HG03060 (cell line): ENCODE data around the gene ITGB3.

Experiments used
- ATAC-seq: cut with Tn5 transposase; IDR thresholded peaks from one replicate; pipeline ENCODE4 v1.9.1; 2021; ENCODE audit warnings: low read depth, moderate number of reproducible peaks; ENCODE audit not compliant: unreplicated experiment

Gene ITGB3

DNA sequence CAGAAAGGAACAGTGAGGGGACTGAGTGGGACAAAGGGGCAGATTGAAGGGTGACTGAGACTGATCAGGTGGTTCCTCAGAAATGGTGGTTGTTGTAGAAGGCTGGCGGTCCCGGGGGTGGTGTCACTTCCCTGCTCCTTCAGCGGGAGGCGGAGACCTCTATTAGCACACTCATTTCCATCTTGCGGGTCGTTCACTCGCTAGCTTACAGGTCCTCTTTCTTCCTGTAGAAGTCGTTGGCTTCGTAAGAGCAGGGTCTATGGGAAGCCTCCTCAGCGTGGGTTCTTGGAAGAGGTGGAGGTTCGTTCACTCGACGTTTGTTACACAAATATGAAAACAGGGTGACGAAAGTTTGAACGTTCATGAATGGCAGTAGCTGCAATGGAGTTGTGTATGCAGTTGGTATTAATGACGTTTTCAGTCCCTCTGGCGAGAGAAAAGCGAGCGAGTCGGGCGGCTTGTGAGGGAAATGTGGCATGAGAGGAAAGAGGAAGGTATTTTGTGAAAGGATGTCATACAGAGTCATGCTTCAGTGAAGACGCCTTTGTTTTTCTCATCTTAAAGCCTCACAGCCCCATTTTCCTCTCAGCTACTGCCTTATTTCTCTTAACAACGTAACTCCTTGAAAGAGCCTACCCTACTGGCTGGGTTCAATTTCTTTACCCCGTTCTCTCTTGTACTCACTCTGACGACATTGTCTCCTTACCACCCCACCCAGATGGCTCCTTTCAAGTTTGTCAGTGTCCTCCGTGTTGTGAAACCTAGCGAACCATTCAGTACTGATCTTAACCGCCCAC, 70.8 kb downstream of the ITGB3 start:
- ATAC-seq: no peak

- ATAC-seq: no peak
These were observed 71.5 kb downstream of the ITGB3 start for GRCh38 chr17:47325176-47325575.

DNA sequence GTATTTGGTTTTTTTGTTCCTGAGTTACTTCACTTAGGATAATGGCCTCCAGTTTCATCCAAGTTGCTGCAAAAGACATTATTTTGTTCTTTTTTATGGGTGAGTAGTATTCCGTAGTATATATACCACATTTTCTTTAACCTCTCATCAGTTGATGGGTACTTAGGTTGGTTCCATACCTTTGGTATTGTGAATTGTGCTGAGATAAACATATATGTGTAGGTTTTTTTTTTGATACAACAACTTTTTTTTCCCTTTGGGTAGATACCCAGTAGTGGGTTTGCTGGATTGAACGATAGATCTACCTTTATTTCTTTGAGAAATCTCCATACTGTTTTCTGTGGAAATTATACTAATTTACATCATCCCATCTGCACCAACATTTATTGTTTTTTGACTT, 76.9 kb downstream of the ITGB3 start:
- ATAC-seq: no peak

- ATAC-seq: no peak
These were observed 78.7 kb downstream of the ITGB3 start for GRCh38 chr17:47332287-47332686.

DNA sequence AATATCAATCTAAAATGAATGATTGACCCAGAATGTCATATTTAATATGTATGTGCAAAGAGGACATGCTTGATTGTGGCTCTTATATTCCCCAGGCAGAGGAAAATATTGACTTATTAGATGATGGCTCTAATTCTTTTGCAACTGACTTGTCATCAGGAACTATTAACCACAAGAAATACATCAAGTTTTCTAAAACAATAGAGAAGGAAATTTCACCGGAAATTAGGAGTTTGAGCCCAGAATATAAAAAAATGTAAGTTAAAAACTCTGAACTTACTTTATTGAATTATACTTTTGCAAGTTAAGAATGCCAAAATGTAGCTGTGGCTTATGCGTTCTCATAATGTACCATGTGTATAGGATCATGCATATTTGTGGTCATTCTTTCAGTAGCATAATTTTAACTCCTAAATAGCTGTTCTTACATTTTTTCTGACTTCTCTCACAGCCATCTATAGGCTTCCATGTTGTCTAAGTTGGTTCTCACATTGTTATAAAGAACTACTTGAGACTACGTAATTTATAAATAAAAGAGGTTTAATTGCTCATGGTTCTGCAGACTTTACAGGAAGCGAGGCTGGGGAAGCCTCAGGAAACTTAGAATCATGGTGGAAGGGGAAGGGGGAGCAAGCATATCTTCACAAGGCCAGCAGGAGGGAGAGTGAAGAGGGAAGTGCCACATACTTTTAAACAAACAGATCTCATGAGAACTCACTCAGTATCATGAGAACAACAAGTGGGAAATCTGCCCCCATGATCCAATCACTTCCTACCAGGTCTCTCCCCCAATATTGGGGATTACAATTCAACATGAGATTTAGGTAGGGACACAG, 81.7 kb downstream of the ITGB3 start:
- ATAC-seq: no peak

DNA sequence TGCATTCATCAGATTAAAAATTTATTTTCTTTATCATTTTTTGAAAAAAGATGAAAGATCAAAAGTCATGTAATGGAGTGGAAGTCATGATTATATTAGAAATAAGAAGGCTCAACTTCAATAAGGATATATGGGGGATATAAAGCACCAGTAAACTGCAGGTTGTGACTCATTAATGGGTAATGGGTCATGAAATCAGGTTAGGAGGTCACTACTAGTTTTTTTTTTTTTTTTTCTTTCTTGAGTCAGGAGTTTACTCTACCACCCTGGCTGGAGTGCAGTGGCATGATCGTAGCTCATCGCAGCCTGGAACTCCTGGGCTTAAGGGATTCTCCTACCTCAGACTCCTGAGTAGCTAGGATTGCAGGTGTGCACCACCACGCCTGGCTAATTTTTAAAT, 84.4 kb downstream of the ITGB3 start:
- no peak for ATAC-seq

DNA sequence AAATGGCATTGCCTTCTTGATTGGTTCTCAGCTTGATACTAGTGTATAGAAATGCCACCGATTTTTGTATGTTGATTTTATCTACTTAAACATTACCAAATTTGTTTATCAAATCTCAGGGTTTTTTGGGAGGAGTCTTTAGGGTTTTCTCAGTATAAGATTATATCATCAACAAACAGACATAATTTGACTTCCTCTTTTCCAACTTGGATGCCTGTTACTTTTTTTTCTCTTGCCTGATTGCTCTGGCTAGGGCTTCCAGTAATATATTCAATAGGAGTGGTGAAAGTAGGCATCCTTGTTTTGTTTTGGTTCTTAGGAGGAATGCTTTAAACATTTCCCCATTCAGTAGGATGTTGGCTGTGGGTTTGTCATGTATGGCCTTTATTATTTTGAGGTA, 99.2 kb downstream of the ITGB3 start:
- no peak for ATAC-seq

DNA sequence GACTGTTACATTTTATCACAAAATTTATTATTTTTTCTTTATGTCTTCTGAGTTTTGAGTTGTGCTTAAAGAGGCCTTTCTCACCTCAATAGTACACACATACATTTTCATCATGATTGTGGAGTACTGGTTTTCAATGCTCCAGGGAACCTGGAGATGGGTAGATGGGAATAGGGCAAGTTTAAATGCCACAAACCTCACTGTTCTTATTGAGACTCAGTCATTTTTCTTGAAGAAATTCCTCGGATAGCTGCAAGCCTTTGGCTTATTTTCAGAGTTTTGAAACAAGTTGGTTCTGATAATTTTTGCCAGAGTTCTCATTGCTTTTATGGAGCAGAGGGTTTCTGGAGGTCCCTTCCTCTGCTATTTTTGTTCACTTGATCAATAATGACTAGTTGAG, 105.0 kb downstream of the ITGB3 start:
- ATAC-seq: no peak
